Nephron (organoid): ENCODE results near the gene FAM151B.

Experiments
- H3K27ac Mint-ChIP-seq, 3 experiments: 2 replicates each; pipeline ENCODE4 v1.8.0; 2020; ENCODE audit warnings: mixed read lengths in 3 of 3, mild to moderate bottlenecking in 2 of 3, moderate library complexity in 1 of 3
- H3K27me3 Mint-ChIP-seq: 2 replicates; pipeline ENCODE4 v1.8.0; 2021; ENCODE audit warnings: low read depth, mild to moderate bottlenecking, moderate library complexity, mixed read lengths
- H3K36me3 Mint-ChIP-seq: 2 replicates; pipeline ENCODE4 v1.8.0; 2020; ENCODE audit warnings: low read depth, mixed read lengths
- H3K4me1 Mint-ChIP-seq: 2 replicates; pipeline ENCODE4 v1.8.0; 2020; ENCODE audit warnings: mixed read lengths
- H3K4me3 Mint-ChIP-seq, 3 experiments: 2 replicates each; pipeline ENCODE4 v1.8.0; 2020; ENCODE audit warnings: mild to moderate bottlenecking in 3 of 3, mixed read lengths in 3 of 3, moderate library complexity in 2 of 3
- H3K9me3 Mint-ChIP-seq: 2 replicates; pipeline ENCODE4 v1.8.0; 2020; ENCODE audit warnings: mixed read lengths
- TF ChIP-seq, protein P1 (sequence below), 3 experiments: fragments of 200-600 bp; sonication (generic); IDR thresholded peaks; one replicate each; pipeline ENCODE4 v1.5.0; 2021; ENCODE audit warnings: antibody characterized with exemption in 3 of 3; ENCODE audit not compliant: unreplicated experiment in 3 of 3

FAM151B gene

GRCh38 chr5:80487829-80488721 is at the start of gene FAM151B:
FAM151B (plus strand) TSS chr5:80488100; CDS start chr5:80488124, 24 bp downstream.
- H3K27me3 Mint-ChIP-seq = peaks cover 18% of the 10 kb centered on the region

DNA sequence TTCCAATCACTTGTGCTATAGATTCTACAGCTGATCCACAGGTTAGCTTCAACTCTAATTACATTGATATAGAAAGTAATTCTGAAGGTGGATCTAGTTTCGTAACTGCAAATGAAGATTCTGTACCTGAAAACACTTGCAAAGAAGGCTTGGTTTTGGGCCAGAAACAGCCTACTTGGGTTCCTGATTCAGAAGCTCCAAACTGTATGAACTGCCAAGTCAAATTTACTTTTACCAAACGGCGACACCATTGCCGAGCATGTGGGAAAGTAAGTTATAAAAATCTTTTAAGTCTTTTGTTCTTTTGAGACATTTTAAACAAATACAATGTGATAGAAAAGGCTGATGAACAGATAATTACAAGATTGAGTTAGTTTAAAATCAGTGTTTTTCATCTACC is 49.2 kb upstream of the FAM151B start:
- Mint-ChIP-seq H3K27me3 (no peaks in the 10 kb centered on the region), H3K27ac (no peak overlapping the region), H3K4me1 (no peaks in the 10 kb centered on the region), H3K9me3 (no peaks in the 10 kb centered on the region), H3K4me3 (no peak overlapping the region), H3K36me3 (peaks cover 70% of the 10 kb centered on the region)
- TF ChIP-seq, protein P1, sequence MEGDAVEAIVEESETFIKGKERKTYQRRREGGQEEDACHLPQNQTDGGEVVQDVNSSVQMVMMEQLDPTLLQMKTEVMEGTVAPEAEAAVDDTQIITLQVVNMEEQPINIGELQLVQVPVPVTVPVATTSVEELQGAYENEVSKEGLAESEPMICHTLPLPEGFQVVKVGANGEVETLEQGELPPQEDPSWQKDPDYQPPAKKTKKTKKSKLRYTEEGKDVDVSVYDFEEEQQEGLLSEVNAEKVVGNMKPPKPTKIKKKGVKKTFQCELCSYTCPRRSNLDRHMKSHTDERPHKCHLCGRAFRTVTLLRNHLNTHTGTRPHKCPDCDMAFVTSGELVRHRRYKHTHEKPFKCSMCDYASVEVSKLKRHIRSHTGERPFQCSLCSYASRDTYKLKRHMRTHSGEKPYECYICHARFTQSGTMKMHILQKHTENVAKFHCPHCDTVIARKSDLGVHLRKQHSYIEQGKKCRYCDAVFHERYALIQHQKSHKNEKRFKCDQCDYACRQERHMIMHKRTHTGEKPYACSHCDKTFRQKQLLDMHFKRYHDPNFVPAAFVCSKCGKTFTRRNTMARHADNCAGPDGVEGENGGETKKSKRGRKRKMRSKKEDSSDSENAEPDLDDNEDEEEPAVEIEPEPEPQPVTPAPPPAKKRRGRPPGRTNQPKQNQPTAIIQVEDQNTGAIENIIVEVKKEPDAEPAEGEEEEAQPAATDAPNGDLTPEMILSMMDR (IDR thresholded peaks at IDR 0.05; ENCODE audit: unreplicated experiment in 3 of 3) = no peak

More at GRCh38 chr5:80487829-80488721, at the start of gene FAM151B:
- Mint-ChIP-seq H3K9me3 (peaks cover 27% of the 10 kb centered on the region), H3K36me3 (peaks cover 22% of the 10 kb centered on the region), H3K4me3 (peak within 1 kb of the TSS; percentile 87 to 95 (median 92)), H3K27ac (peak within 1 kb of the TSS; percentile 87 to 91 (median 91)), H3K4me1 (peaks cover 4% of the 10 kb centered on the region)
- TF ChIP-seq, protein P1 (IDR thresholded peaks at IDR 0.05; ENCODE audit: unreplicated experiment in 3 of 3) = no peak

DNA sequence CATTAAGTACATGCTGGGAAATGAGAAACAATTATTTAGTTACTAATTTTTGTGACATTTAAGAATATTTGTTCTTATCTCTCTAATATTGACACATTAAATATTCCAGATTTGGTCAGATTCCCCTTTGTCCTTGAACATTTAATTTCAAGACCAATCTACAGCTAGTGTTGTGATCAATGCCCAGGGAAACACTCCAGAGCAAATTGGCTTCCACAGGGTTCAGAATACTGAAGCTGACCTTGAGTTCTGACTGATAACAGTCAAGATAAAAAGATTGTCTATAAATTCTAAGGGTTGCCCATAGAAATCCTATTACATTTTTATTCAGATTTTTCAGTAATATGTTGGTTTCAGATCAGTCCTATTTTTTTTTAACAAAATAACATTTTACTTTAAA is 48.7 kb upstream of the FAM151B start:
- no peaks in the 10 kb centered on the region for H3K9me3 Mint-ChIP-seq
- no peaks in the 10 kb centered on the region for H3K4me1 Mint-ChIP-seq
- H3K27me3 Mint-ChIP-seq = no peaks in the 10 kb centered on the region
- H3K36me3 Mint-ChIP-seq = peaks cover 67% of the 10 kb centered on the region
- H3K27ac Mint-ChIP-seq = no peak overlapping the region
- TF ChIP-seq, protein P1 (IDR thresholded peaks at IDR 0.05; ENCODE audit: unreplicated experiment in 3 of 3) = no peak
- H3K4me3 Mint-ChIP-seq = no peak overlapping the region

- H3K27ac Mint-ChIP-seq = no peak overlapping the region
- H3K9me3 Mint-ChIP-seq = no peaks in the 10 kb centered on the region
- H3K36me3 Mint-ChIP-seq = peaks cover 59% of the 10 kb centered on the region
- H3K27me3 Mint-ChIP-seq = no peaks in the 10 kb centered on the region
- TF ChIP-seq, protein P1 (IDR thresholded peaks at IDR 0.05; ENCODE audit: unreplicated experiment in 3 of 3) = no peak
- H3K4me3 Mint-ChIP-seq = no peak overlapping the region
- H3K4me1 Mint-ChIP-seq = no peaks in the 10 kb centered on the region
These were observed 45.2 kb upstream of the FAM151B start for GRCh38 chr5:80442742-80443141.

GRCh38 chr5:80453366-80453765 is 34.5 kb upstream of the FAM151B start:
- H3K27ac Mint-ChIP-seq = peak overlapping the region in 1 of 3 experiments; percentile 38
- no peaks in the 10 kb centered on the region for H3K27me3 Mint-ChIP-seq
- H3K4me3 Mint-ChIP-seq = no peak overlapping the region
- H3K36me3 Mint-ChIP-seq = peaks cover 64% of the 10 kb centered on the region
- no peaks in the 10 kb centered on the region for H3K9me3 Mint-ChIP-seq
- TF ChIP-seq, protein P1 (IDR thresholded peaks at IDR 0.05; ENCODE audit: unreplicated experiment in 3 of 3) = no peak
- no peaks in the 10 kb centered on the region for H3K4me1 Mint-ChIP-seq
